ENCODE results near the gene NSMF.

NSMF gene

DNA sequence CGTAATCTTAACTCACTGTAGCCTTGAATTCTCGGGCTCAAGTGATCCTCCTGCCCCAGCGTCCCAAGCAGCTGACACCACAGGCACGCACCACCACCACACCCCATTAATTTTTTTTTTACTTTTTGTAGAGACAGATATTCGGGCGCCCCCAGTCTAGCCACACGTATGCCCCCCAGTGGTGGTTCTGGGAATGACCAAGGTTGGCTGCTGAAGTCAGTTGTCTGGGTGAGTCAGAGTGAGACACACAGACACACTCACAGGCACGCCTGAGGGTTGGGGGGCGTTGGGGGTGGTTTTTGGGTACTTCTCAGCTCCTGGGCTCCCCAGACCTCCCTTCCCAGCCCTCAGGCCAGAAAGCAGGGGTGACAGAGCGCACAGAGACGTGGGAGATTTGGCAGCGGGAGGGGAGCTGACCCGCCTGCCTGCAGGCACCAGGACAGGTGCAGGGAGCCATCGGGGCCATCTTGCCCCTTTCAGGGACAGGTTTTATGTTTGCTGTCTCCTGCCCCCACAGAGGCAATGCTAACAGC is 13.8 kb downstream of the NSMF start:
- DNase-seq, result peak; percentile 57 to 82 (median 74)

DNA sequence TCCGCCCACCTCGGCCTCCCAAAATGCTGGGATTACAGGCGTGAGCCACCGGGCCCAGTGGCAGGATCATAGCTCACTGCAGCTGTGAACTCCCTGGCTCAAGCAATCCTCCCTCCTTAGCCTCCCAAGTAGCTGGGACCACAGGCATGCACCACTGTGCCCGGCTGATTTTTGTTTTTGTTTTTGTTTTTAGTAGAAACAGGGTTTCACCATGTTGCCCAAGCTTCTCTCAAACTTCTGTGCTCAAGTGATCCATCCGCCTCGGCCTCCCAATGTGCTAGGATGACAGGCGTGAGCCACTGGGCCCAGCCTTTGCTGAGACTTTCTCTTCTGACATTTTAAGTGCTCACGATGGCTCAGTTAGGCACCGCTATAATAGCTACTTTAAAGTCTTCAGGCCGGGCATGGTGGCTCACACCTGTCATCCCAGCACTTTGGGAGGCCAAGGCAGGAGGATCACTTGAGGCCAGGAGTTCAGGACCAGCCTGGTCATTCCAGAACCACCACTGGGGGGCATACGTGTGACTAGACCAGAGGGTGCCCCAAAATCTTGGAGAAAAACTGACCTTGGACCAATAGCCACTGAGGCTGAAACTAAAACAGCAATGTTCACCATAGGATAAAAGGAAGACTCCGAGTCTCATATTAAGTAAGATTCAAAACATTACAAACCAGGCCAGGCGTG is 14.9 kb downstream of the NSMF start:
- DNase-seq, result no peak

DNA sequence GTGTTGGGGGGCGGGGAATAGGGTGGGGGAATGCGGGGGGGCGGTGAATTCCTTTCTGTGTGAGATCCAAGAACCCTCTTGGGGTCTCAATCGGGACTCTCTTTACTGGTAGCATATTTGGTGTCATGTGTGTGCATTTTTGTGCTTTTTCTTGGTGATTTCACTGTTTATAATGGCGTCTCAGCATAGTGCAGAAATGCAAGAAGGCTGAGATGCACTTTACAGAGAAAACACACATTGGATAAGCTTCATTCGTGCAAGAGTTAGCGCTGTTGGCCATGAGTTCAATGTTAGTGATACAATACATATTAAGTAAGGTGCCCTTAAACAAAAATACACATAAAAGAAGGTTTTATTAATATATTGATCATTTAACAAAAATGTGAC is 17.2 kb downstream of the NSMF start:
- no peak for DNase-seq

DNA sequence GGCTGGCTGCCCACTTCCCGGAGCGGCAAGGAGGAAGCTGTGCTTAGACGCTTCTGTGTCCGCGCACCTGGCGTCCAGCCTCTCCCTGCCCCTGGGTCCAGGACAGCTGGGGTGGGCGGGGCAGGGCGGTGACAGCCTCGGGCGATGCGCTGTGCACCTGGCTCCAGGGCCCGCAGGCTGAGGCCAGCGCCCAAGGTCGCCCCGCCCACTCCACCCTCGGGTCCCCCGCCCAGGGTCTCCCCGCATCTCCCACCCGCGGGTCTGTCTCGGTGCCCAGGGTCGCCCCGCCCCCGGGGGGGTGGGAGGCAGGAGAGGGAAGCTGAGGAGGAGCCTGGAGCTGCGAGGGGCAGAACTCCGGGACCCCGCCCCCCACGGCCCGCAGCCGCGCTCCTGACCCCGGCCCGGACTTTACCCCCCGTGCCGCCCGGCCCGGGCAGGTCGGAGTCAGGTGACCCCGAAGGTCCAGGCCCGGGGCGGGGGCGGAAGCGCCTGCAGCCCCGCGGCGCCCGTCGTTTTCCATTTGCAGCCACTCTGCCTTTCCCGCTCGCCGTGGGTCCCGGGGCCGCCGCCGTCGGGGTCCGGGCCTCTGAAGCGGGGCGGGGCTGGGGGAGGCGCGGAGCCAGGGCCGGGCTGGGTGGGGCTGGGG is 17.7 kb downstream of the NSMF start, which contains the start of gene ENTPD8:
TSS of gene ENTPD8 (minus strand) at position 69 of the 646 bp plus-strand sequence. CDS start 3,072 bp downstream, outside the sequence.
- DNase-seq, result no peak

DNA sequence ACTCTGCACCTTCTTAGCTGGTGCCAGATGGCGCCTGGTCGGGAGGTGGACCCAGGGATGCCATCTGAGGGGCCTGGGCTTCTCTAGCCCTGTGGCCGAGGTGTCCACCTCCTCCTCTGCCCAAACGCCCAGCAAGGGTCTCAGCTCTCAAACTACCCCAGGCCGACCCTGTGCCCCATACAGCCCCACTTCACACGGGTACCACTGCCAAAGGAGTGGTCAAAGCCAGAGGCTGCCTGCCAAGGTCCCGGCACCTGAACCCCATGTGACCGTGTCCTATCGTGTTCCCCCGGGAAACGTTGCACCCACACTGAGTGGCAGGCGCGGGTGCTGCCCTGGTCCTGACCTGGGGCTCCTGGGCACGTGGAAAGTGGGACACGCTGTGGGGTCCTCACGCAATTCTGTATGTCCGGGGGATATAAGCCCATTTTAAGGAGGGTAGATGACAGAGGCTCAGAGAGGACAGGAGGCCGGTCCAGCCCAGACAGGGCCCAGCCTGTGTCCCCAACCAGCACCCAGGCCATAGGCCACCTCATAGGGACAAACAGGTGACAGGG is 19.9 kb downstream of the NSMF start:
- DNase-seq, result no peak

DNA sequence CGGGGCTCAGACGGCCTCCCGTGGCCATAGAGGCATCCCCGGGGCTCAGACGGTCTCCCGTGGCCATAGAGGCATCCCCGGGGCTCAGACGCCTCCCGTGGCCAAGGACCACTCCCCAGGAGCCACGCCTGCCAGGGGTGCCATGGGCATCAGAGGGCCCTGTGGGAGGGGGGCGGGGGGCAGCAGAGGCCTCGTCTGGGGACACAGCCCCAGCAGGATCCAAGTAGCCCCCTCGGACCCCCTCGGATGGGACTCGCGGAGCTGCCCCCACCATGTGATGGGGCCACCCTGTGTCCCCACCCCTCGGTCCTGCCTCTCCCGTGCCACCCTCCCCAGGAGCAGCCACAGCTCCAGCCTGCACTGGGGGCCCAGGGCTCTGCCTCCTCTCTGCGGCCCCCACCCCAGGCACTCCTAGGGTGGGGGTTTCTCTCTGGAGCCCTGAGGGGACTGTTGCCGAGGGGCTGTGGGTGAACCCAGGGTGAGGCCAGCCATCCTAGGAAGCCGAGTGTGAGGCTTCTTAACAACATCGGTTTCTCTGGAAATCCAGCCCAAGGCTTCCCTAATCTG is 20.5 kb downstream of the NSMF start:
- DNase-seq, result peak in 1 of 5 experiments; percentile 1

DNA sequence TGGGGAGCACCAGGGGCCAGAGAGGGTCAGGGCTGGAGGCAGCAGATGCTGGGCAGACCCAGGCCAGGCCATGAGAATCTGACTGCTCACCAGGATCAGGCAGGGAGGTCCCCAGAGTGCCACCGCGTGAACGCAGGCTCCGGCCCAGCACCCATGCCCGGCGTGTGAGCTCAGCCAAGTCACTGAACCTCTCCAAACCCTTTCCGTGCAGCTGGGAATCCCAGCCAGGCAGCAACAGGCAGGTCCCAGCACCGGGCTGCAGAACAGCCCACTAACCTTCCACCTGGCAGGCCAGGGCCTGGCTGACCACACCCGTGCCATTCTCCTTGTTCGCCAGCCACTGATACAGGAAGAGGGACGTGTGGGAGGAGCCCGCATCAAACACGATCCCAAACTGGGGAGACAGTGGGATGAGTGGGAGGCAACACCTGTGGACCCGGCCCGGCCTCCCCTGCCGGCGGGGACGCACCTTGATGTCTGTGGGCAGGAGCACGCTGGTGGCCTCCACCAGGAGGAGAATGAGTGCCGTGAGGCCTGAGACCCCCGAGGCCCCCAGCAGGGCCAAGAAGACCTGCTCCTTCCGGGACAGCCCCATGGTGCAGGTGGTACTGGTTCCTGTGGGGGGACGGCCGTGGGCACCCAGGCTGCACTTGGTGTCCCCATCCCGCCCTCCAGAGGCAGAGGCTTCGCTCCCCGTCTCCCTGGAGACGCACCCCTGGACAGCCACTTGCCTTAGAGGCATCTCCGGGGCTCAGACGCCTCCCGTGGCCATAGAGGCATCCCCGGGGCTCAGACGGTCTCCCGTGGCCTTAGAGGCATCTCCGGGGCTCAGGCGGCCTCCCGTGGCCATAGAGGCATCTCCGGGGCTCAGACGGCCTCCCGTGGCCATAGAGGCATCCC is 21.2 kb downstream of the NSMF start:
- peak in 1 of 5 experiments; percentile 2 for DNase-seq

DNA sequence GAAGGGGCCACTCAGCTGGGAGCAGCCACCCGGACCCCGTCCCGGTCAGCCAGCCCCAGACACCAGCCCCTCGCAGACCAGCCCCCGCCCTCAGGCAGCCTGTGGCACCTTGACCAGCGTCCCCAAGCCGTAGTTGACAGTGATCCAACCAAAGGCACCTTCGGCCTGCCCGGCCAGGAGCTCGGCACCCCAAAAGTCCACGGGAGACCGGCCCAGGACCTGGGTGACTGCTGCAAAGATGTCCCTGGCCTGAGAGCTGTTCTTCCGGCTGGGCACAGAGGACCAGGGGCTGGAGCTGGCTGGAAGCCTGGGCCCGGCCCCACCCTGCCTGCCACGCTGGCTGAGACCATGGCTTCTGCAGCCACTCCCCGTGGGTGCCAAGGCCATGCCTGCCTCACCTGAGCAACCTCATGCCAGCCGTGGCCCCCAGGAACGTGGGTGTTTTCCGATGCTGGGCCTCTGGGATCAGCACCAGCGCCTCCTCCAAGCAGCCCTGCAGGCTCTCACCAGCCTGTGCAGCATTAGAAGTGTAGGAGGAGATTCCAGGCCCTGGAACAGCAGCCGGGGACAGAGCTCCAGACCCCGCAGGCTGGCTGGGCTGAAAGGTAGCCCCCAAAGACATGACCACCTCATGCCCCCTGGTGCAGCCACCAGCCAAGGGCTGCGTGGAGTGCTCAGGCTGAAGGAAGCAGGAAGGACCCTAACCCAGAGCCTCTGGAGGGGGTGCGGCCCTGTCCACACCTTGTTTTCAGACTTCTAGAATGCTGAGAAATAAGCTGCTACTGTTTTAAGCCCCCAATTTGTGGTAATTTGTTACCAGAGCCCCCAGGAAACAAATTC is 22.2 kb downstream of the NSMF start:
- no peak for DNase-seq

DNA sequence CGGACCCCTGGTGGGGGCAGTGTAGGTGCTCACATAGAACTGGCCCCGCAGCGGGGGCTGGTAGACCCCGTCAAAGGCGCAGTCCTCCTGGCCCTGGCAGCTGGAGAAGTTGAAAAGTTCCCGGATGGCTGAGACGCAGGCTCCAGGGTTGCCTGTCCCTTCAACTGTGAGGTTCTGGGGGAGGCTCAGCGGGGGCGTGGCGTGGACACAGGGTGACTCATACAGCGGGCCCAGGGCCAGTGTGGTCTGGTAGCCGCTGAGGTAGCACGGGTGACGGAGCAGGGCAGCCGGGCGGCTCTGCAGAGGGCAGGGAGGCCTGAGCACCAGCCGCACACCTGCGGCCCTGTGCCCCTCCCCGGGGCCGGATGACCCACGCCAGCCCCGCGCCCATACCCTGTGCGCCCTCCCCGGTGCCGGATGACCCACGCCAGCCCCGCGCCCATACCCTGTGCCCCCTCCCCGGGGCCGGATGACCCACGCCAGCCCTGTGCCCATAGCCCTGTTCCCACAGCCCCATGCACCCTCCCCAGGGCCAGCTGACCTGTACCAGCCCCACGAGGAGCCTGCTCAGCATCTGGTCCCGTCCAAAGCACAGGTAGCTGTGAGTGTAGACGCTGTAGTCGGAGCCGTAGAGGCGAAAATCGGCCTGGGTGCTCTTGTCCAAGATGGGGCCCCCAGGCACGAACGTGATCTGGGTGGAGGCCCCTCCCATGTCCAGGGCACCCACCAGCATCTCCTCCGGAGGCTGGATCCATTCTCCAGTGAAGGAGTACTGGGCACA is 23.0 kb downstream of the NSMF start:
- no peak for DNase-seq

DNA sequence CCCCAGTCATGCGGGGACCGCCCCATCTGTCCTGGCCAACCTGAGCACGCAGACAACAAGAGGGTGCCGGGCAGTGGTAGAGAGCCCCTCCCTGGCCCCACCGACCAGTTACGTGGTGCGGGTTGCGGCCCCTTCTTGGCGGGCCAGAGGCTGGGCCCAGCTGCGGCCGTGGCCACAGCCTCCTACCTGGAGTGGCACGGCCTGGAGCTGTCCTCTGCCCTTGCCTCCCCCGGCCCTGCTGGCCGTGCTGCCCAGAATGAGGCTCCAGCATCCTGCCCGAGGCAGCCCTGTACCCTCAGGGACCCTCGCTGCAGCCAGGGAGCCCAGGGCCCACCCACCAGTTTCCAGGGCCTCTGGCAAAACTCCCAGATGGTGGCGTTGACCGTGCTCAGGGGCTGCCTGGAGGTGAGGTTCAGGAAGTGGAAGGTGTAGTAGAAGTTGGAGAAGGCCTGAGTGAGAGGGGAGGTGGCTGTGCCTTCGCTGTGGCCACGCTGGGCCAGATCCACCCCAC is 23.7 kb downstream of the NSMF start:
- DNase-seq, result no peak

DNA sequence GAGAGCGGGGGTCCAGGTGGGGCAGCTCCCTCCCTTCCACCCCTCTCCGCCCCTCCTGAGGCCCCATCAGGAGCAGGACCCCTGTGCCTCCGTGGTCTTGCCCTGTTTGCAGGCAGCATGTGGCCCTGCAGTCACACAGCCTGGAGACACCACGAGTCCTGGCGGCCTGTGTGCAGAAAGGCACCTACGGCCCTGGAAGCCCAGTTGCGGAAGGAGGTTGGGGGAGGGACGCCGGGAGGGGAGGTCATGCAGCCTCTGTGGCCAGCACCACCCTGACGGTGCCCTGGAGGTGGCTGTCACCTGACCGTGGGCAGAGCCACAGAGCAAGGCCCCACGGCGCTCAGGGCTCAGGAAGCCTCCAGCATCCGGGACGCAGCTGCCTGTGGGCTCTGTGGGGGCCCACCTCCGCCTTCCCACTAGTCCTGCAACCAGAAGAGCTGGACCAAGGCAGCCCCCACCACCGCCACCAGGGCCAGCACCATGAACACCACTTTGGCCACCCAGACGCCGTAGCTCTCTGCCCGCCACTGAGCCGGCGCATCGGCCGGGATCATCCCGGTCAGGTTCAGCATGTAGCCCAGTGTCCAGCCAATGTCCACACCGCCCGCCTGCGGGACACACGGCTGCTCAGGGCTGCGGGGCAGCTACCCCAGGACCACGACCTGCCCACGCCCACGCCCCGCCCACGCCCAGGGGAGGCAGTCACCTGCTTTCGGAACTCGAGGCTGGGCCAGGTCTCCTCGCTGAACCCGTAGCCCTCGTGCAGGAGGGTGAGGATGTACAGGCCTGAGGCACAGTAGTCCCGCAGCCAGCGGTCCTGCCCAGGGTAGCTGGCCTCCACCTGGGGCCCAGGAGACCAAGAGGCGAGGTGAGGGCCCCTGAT is 24.4 kb downstream of the NSMF start:
- DNase-seq, result no peak

DNA sequence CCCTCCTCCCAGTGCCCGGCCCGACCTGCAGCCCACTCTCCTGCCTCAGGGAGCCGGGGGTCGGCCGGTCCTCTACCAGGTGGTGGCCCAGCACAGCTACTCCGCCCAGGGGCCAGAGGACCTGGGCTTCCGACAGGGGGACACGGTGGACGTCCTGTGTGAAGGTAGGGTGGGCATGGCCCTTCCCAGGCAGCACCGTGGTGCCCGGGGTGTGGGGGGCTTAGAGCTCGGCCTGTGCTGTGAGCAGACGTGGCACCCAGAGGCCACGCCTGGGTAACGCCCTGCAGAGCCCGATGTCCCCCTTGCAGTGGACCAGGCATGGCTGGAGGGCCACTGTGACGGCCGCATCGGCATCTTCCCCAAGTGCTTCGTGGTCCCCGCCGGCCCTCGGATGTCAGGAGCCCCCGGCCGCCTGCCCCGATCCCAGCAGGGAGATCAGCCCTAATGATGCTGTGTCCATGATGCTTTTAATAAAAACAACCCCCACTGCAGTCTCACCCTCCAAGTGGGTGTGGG is 25.2 kb downstream of the NSMF start:
- DNase-seq, result no peak

DNA sequence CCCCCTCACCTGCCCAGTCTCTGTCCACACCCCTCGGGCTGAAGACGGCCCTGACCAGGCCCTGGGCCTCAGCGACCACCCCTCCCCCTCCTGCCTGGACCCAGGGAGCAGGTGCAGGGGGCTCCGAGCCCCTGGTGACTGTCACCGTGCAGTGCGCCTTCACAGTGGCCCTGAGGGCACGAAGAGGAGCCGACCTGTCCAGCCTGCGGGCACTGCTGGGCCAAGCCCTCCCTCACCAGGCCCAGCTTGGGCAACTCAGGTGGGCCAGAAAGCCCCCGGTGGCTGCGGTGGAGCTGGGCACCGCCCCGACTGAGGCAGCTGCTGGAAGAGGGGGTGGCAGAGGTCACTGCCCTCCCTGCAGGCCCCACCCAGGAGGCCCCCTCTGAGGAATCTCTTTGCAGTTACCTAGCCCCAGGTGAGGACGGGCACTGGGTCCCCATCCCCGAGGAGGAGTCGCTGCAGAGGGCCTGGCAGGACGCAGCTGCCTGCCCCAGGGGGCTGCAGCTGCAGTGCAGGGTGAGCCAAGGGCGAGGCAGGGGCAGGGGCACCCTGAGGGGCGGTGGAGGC is 25.7 kb downstream of the NSMF start:
- DNase-seq, result no peak

DNA sequence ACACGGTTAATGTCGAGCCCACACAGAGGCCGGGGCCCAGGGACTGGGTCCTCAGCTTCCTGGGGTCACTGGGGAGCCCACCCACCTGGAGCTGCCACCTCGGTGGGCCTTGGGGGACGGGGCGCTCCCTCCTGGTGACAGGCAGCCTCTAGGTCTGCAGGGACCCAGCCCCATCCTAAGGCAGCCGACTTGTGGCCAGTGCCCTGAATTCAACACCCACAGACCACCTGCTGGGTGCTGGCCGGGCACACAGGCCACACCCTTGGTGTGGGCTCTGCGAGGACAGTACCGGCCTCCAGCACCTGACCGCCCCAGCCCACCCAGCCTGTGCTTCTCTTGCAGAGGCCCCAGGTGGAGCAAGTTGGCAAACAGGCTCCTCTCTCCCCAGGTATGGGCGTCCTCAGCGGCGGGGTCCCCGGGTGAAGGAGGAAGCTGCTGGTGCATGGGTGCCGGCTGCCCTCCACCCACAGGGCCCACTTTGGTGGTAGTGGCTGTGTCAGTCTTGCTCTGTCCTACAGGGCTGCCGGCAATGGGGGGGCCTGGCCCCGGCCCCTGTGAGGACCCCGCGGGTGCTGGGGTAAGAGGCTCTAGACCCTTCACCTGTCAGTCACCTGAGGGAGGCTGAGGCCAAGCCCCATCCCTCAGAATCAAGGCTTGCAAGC is 26.3 kb downstream of the NSMF start:
- DNase-seq, result no peak

DNA sequence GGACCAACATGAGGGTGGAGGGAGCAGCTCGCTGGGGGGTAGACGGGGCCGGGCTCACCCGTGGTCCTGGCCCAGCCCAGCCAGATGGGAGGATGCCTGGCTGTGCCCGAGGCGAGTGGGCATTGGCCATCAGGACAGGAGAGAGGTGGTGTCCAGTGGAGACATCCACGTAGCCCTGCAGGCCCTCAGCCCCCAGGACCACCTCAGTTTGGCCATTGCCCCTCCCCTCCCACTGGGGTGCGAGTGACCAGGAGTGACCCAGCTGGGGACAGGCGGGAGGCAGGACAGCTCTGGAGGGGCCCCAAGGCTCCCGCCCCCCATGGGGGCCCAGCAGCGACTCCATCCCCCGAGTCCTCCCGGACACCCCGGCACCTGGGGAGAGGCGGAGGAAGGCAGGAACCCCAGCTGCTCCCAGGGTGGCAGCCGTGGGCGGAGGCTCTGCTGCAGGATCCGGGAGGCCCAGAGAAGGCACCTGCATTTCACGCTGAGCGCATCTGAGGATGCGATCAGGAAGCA is 27.7 kb downstream of the NSMF start:
- DNase-seq, result no peak

DNA sequence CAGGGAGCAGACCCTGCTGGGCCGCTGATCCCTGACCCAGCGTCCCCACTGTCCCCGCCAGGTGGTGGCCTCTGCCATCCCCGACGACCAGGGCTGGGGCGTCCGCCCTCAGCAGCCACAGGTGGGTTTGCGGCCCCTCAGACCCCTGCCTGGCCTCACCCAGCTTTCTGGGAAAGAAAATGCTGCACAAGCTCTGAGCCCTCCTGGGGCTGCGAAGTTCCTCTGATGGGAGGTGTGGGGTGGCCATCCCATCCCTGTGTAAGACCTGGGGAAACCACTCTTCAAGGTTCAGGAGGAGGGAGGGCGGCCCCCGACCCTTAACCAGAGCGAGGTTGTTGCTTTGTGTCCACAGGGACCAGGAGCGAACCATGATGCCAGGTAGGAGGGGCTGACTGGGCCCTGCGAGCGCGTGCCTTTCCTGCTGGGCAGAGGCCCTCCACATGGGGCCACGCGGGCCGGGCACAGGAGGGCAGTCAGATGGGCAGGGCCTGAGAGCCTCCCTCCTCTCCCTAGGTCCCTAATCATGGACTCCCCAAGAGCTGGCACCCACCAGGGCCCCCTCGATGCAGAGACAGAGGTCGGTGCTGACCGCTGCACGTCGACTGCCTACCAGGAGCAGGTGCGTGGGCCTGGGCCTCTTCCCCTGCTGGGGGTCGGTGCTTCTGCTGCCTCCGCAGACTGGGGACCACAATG is 28.3 kb downstream of the NSMF start:
- DNase-seq, result no peak

DNA sequence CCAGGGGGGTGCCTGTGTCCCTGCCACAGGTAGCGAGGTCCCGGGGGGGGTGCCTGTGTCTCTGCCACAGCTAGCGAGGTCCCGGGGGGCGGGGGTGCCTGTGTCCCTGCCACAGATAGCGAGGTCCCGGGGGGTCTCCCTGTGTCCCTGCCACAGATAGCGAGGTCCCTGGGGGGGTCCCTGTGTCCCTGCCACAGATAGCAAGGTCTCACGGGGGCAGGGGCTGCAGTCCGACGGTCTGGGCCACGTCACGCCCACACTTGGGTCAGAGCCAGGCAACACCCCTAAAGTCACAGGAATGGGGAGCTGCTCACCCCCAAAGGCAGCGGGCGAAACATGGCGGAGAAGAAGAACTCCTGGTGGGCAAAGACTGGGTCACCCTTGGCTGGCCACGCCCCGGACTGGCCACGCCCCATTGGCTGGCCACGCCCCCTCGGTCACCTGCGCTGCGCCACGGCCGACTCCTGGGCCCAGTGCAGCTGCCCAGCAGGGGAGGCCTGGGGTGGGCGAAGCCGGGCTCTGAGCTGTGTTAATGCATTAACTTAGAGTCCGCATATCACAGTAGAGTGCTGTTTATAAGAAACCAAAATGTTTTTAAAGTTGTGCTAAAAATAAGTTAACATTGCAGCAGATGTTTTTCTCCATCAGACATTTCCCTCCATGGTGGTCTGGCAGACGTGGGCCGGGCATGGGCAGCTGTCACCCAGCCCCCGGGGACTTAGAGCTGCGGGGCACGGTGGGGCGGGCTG is 29.0 kb downstream of the NSMF start:
- no peak for DNase-seq

All from T-helper 2 cell (primary cell).